Panc1 (cell line): ENCODE data around the gene CTXN1. TPM values are rescaled to one million over a fixed set of nuclear protein-coding genes. Genes with fewer than 3 reads are reported as not detected.
A peak's percentile ranks its signal among the peaks of the same experiment; 100 is the strongest.

Source experiments
- ATAC-seq: fragments of 200-7000 bp; cut with Tn5 transposase; 2 replicates; pipeline ENCODE4 v1.9.1; 2020; ENCODE audit warnings: mild to moderate bottlenecking, moderate library complexity
- BruUV-seq: library from RNA; stranded (reverse); fragments of 400-500 nt; replicated peaks from 2 replicates; lab custom pipeline; 2021; lab: Mats Ljungman, UMichigan
- CTCF ChIA-PET: fragments of 300-600 bp; sonication (Branson Sonifier 250); formaldehyde crosslinking; loops from one replicate; lab custom pipeline; 2022; ENCODE audit warnings: antibody characterized with exemption; lab: Charles Lee
- POLR2A ChIA-PET: fragments of 300-600 bp; sonication (Branson Sonifier 250); formaldehyde crosslinking; loops from one replicate; lab custom pipeline; 2022; ENCODE audit warnings: antibody characterized with exemption; lab: Charles Lee
- DNase-seq: peaks from one replicate; pipeline ENCODE4 v3.0.0-alpha.2; 2010; ENCODE audit warnings: low read depth, low spot score
- H3K27ac ChIP-seq: 2 replicates; pipeline ENCODE4 v1.5.1; 2011; ENCODE audit warnings: mild to moderate bottlenecking, low read length, inconsistent platforms
- H3K27me3 ChIP-seq: fragments of 200-500 bp; sonication (Bioruptor generic); 2 replicates; pipeline ENCODE4 v1.6.0; 2014; ENCODE audit warnings: low read length, inconsistent platforms; ENCODE audit not compliant: control insufficient read depth, insufficient read depth
- H3K36me3 ChIP-seq: fragments of 200-500 bp; sonication (Bioruptor generic); 2 replicates; pipeline ENCODE4 v1.5.1; 2014; ENCODE audit warnings: inconsistent platforms, mild to moderate bottlenecking, low read length, moderate library complexity; ENCODE audit not compliant: control insufficient read depth, insufficient read depth
- H3K4me1 ChIP-seq: 2 replicates; pipeline ENCODE4 v1.5.1; 2011; ENCODE audit warnings: inconsistent platforms, mild to moderate bottlenecking, low read length, moderate library complexity; ENCODE audit not compliant: control insufficient read depth, insufficient read depth
- H3K4me3 ChIP-seq, 2 experiments: 2 replicates each; pipeline ENCODE4 v1.5.1; 2011 to 2012; ENCODE audit warnings: low read depth in 2 of 2, low read length in 2 of 2, mild to moderate bottlenecking in 2 of 2, inconsistent platforms in 1 of 2, moderate library complexity in 1 of 2
- H3K9me3 ChIP-seq: fragments of 200-500 bp; sonication (Bioruptor generic); 2 replicates; pipeline ENCODE4 v1.5.1; 2014; ENCODE audit warnings: low read depth, mild to moderate bottlenecking, inconsistent platforms, low read length, moderate library complexity; ENCODE audit not compliant: control insufficient read depth, insufficient read depth
- POLR2AphosphoS5 ChIP-seq: IDR thresholded peaks from 2 replicates; pipeline ENCODE4 v1.6.1; 2012; ENCODE audit warnings: mild to moderate bottlenecking, low read depth, low read length, moderate library complexity
- SIN3A ChIP-seq: IDR thresholded peaks from 2 replicates; pipeline ENCODE4 v1.6.1; 2012; ENCODE audit warnings: low read depth, mild to moderate bottlenecking, low read length, moderate library complexity, borderline replicate concordance; ENCODE audit not compliant: insufficient read depth
- TCF7L2 ChIP-seq: IDR thresholded peaks from 2 replicates; pipeline ENCODE4 v1.6.1; 2011; ENCODE audit warnings: mild to moderate bottlenecking, low read depth, low read length, inconsistent platforms
- in situ Hi-C: cut with HindIII; loops from 2 replicates; pipeline ENCODE4 v1.10.0; 2016; ENCODE audit warnings: low sequenced_read_pairs, low pct_unique_long_range_greater_than_20kb
- intact Hi-C: fragments of 100-400 bp; cut with micrococcal nuclease; formaldehyde crosslinking; loops from one replicate; pipeline ENCODE4 v1.10.0; 2022; ENCODE audit not compliant: unreplicated experiment
- total RNA-seq: library from RNA; stranded (reverse); gene quantifications from one replicate; pipeline ENCODE4 v1.2.1, GENCODE V29; 2021; ENCODE audit not compliant: unreplicated experiment
- TF ChIP-seq, protein P1 (sequence below): fragments of 450-650 bp; IDR thresholded peaks from 2 replicates; pipeline ENCODE4 v1.5.1; 2017; ENCODE audit warnings: mild to moderate bottlenecking
- TF ChIP-seq, protein P2 (sequence below), 2 experiments: IDR thresholded peaks; 2 replicates each; pipeline ENCODE4 v1.6.1; 2011 to 2012; ENCODE audit warnings: low read depth in 2 of 2, control low read depth in 1 of 2, low read length in 1 of 2, mild to moderate bottlenecking in 1 of 2, moderate library complexity in 1 of 2; ENCODE audit not compliant: insufficient read depth in 1 of 2

Gene CTXN1
- total RNA-seq, 1 experiment from 2014 or later, result 89.4 TPM

DNA sequence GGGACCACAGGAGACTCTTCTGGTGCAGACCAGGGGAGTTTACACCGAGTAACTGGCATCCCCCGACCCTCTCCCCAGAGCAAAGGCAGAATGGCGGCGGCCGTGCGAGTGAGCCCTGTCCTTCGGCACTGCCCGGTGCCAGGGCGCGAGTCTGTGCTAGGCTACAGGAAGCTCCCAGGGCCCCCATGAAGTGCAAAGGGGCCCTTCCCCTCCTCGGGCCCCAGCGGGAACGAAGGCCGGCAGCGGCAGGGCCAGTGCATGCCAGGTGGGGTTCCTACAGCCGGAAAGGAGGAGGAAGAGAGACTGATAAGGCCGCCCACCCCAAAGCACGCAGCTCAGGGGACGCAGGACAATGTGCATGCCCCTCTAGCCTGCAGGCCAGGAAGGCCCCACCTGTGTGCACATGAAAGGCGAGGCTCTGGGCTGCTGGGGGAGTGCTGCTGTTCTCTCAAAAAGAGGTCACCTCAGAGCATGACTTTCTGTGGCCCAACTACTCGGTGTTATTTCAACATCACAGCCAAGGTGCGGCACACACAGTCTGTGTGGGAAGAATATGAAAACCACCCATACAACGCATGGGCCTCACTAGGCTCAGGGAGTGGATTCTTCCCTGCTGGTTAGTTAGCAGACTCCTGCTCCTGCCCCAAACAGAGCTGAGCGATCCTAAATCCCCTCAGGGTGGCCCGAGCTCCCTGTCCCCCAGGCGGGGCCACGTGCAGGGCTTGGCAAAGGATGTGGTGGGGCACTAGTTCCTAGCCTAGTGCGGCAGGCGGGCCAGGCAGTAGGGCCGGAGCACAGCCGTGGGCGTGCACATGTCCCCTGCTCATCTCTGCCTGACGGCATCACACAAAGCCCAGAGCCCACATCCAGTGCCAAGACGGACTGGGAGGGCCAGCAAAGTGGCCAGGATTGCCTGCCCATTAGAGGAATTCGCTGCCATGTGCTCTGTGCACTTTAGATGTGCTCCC is 45.9 kb upstream of the CTXN1 start:
- Histone ChIP-seq H3K27ac (no peak overlapping the region), H3K27me3 (no peaks in the 10 kb centered on the region), H3K9me3 (no peaks in the 10 kb centered on the region), H3K4me1 (no peaks in the 10 kb centered on the region), H3K36me3 (peaks cover 5% of the 10 kb centered on the region), H3K4me3 (no peak overlapping the region)
- DNase-seq (no peak), ATAC-seq (0 out of 2 replicates have a peak, but pooled peaks have one; percentile 28)
- in situ Hi-C loops (no loop called here), intact Hi-C loops (no loop called here)
- no peak for TF ChIP-seq TCF7L2
- TF ChIP-seq SIN3A, result no peak
- TF ChIP-seq, protein P1, sequence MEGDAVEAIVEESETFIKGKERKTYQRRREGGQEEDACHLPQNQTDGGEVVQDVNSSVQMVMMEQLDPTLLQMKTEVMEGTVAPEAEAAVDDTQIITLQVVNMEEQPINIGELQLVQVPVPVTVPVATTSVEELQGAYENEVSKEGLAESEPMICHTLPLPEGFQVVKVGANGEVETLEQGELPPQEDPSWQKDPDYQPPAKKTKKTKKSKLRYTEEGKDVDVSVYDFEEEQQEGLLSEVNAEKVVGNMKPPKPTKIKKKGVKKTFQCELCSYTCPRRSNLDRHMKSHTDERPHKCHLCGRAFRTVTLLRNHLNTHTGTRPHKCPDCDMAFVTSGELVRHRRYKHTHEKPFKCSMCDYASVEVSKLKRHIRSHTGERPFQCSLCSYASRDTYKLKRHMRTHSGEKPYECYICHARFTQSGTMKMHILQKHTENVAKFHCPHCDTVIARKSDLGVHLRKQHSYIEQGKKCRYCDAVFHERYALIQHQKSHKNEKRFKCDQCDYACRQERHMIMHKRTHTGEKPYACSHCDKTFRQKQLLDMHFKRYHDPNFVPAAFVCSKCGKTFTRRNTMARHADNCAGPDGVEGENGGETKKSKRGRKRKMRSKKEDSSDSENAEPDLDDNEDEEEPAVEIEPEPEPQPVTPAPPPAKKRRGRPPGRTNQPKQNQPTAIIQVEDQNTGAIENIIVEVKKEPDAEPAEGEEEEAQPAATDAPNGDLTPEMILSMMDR, result no peak
- no peak for TF ChIP-seq POLR2AphosphoS5
- TF ChIP-seq, protein P2, sequence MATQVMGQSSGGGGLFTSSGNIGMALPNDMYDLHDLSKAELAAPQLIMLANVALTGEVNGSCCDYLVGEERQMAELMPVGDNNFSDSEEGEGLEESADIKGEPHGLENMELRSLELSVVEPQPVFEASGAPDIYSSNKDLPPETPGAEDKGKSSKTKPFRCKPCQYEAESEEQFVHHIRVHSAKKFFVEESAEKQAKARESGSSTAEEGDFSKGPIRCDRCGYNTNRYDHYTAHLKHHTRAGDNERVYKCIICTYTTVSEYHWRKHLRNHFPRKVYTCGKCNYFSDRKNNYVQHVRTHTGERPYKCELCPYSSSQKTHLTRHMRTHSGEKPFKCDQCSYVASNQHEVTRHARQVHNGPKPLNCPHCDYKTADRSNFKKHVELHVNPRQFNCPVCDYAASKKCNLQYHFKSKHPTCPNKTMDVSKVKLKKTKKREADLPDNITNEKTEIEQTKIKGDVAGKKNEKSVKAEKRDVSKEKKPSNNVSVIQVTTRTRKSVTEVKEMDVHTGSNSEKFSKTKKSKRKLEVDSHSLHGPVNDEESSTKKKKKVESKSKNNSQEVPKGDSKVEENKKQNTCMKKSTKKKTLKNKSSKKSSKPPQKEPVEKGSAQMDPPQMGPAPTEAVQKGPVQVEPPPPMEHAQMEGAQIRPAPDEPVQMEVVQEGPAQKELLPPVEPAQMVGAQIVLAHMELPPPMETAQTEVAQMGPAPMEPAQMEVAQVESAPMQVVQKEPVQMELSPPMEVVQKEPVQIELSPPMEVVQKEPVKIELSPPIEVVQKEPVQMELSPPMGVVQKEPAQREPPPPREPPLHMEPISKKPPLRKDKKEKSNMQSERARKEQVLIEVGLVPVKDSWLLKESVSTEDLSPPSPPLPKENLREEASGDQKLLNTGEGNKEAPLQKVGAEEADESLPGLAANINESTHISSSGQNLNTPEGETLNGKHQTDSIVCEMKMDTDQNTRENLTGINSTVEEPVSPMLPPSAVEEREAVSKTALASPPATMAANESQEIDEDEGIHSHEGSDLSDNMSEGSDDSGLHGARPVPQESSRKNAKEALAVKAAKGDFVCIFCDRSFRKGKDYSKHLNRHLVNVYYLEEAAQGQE (IDR thresholded peaks at IDR 0.05; ENCODE audit: insufficient read depth in 1 of 2, low read depth in 2 of 2, low read length in 1 of 2), result no peak
- POLR2A ChIA-PET, result no interaction called here
- CTCF ChIA-PET, result no interaction called here
- no TSS peak for BruUV-seq

DNA sequence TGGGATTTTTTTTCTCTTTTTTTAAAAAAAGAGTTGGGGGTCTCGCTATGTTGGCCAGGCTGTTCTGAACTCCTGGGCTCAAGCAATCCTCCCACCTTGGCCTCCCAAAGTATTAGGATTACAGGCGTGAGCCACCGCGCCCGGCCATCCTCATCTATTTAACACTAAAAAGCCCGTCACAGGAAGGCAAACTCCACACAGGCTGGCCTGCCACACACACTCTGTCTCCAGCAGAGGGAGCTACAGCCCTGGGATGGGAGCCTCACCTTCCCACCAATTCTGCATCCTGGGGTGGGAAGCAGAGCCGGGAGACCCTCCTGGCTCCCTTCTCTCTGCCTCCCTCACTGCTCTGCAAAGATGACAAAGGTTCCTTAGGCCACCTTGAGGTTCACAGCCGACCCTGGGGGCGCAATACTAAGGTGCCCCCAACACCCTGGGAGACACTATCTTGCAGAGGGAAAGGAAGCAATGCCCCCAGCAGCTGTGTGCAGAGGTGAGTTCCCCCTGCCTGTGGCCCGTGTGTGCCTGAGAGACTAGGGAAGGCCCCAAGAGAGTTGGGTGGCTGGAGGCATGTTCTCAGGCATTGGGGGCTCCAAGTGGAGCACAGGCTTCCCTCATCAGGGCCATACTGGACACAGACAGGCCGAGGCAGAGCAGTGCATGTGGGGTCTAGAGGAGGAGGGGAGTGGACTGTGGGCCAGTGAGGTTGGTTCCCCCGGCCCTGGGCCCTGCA is 44.9 kb upstream of the CTXN1 start:
- no TSS peak for BruUV-seq
- Histone ChIP-seq H3K9me3 (no peaks in the 10 kb centered on the region), H3K4me3 (no peak overlapping the region), H3K4me1 (no peaks in the 10 kb centered on the region), H3K36me3 (peaks cover 5% of the 10 kb centered on the region), H3K27me3 (no peaks in the 10 kb centered on the region), H3K27ac (no peak overlapping the region)
- ChIA-PET CTCF (interaction anchor here (0.7 kb wide), 1 partner anchor 252 kb away, joined by 4 read pairs; no protein-coding TSS in a partner anchor), POLR2A (no interaction called here)
- ATAC-seq (peak; percentile 81), DNase-seq (no peak)
- in situ Hi-C loops, result no loop called here
- intact Hi-C loops, result no loop called here
- TF ChIP-seq TCF7L2, result no peak
- TF ChIP-seq SIN3A, result no peak
- no peak for TF ChIP-seq POLR2AphosphoS5
- TF ChIP-seq, protein P2 (IDR thresholded peaks at IDR 0.05; ENCODE audit: insufficient read depth in 1 of 2, low read depth in 2 of 2, low read length in 1 of 2), result no peak
- TF ChIP-seq, protein P1, result peak; percentile 89
